Liver (tissue), 3 donors: ENCODE data around the gene IFITM10.

Experiments used
- CTCF ChIP-seq: fragments of 150-350 bp; IDR thresholded peaks from 2 replicates; pipeline ENCODE4 v1.5.1; 2017; ENCODE audit warnings: improper control_type of control experiment, low read depth, low read length; ENCODE audit not compliant: missing input control
- GABPA ChIP-seq, 2 donors: IDR thresholded peaks in 1 of 2; conservative IDR thresholded peaks in 1 of 2; 2 replicates each; pipeline ENCODE4 v1.6.1; 2016; ENCODE audit warnings: antibody characterized with exemption in 2 of 2, mild to moderate bottlenecking in 1 of 2, moderate library complexity in 1 of 2
- HNF4A ChIP-seq, 2 donors: conservative IDR thresholded peaks; 2 replicates each; pipeline ENCODE4 v1.6.1; 2016; ENCODE audit warnings: antibody characterized with exemption in 2 of 2, mild to moderate bottlenecking in 2 of 2
- MAX ChIP-seq: IDR thresholded peaks from 2 replicates; pipeline ENCODE4 v1.6.1; 2016; ENCODE audit warnings: antibody characterized with exemption
- REST ChIP-seq: IDR thresholded peaks from 2 replicates; pipeline ENCODE4 v1.6.1; 2016; ENCODE audit warnings: antibody characterized with exemption, mild to moderate bottlenecking
- YY1 ChIP-seq: IDR thresholded peaks from 2 replicates; pipeline ENCODE4 v1.6.1; 2016; ENCODE audit warnings: antibody characterized with exemption, mild to moderate bottlenecking
- donor health status: healthy.
- donor health status: healthy.

- no peak for TF ChIP-seq HNF4A (conservative IDR thresholded peaks at IDR 0.05)
- no peak for TF ChIP-seq CTCF
- TF ChIP-seq MAX, result no peak
- no peak for TF ChIP-seq GABPA (IDR thresholded peaks at IDR 0.05 in 1 of 2, conservative IDR thresholded peaks at IDR 0.05 in 1 of 2)
- no peak for TF ChIP-seq YY1
- TF ChIP-seq REST, result no peak
These were observed 10.9 kb upstream of the IFITM10 start for GRCh38 chr11:1761110-1761856.
